Natural killer cell (primary cell): Measurements from ENCODE around the gene CMC1. TPM values are rescaled to one million over a fixed set of nuclear protein-coding genes. Genes with fewer than 3 reads are reported as not detected.

Source experiments
- ATAC-seq, 3 donors: fragments of 150-1000 bp in 2 of 3; fragments of 200-7000 bp in 1 of 3; cut with Tn5 transposase; 1 replicate in 1 of 3; 2 replicates in 2 of 3; pipeline ENCODE4 v1.10.0; 2021; ENCODE audit warnings: mild to moderate bottlenecking in 2 of 3, moderate library complexity in 2 of 3
- DNase-seq, 2 donors: peaks; one replicate each; pipeline versions ENCODE4 v3.0.0 to v3.0.0-alpha.2; 2013 to 2021; ENCODE audit warnings: mixed read lengths in 1 of 2
- H3K27ac ChIP-seq: one replicate; pipeline ENCODE4 v1.5.1; 2013; ENCODE audit warnings: mild to moderate bottlenecking, low read length
- H3K27me3 ChIP-seq: one replicate; pipeline ENCODE4 v1.6.1; 2013; ENCODE audit warnings: low read length; ENCODE audit not compliant: control insufficient read depth, insufficient read depth
- H3K36me3 ChIP-seq: one replicate; pipeline ENCODE4 v1.6.1; 2013; ENCODE audit warnings: low read length; ENCODE audit not compliant: control insufficient read depth, insufficient read depth
- H3K4me1 ChIP-seq: one replicate; pipeline ENCODE4 v1.6.1; 2013; ENCODE audit warnings: low read length; ENCODE audit not compliant: control insufficient read depth, insufficient read depth
- H3K4me3 ChIP-seq: one replicate; pipeline ENCODE4 v1.5.1; 2013; ENCODE audit warnings: low read length
- H3K9me3 ChIP-seq: one replicate; pipeline ENCODE4 v1.6.1; 2013; ENCODE audit warnings: low read length; ENCODE audit not compliant: control insufficient read depth, insufficient read depth
- H3K27ac Mint-ChIP-seq, 2 donors: one replicate each; pipeline ENCODE4 v1.8.0; 2022; ENCODE audit warnings: mild to moderate bottlenecking in 2 of 2, mixed read lengths in 2 of 2, moderate library complexity in 1 of 2
- H3K27me3 Mint-ChIP-seq, 2 donors: one replicate each; pipeline ENCODE4 v1.8.0; 2022; ENCODE audit warnings: low read depth in 2 of 2, mixed read lengths in 2 of 2
- H3K36me3 Mint-ChIP-seq: one replicate; pipeline ENCODE4 v1.8.0; 2022; ENCODE audit warnings: mixed read lengths
- H3K4me1 Mint-ChIP-seq, 2 donors: one replicate each; pipeline ENCODE4 v1.8.0; 2022; ENCODE audit warnings: mixed read lengths in 2 of 2
- H3K4me3 Mint-ChIP-seq: one replicate; pipeline ENCODE4 v1.8.0; 2022; ENCODE audit warnings: mild to moderate bottlenecking, moderate library complexity, mixed read lengths
- H3K9me3 Mint-ChIP-seq, 2 donors: one replicate each; pipeline ENCODE4 v1.8.0; 2022; ENCODE audit warnings: mixed read lengths in 2 of 2
- CTCF ChIP-seq: fragments of 200-600 bp; IDR thresholded peaks from one replicate; pipeline ENCODE4 v1.8.0; 2022; ENCODE audit warnings: antibody characterized with exemption
- WGBS: methylation state at CpG from one replicate; pipeline ENCODE4 v1.1.7; 2013; ENCODE audit warnings: missing lambda C conversion rate; ENCODE audit not compliant: insufficient coverage; 5-methylcytosine and 5-hydroxymethylcytosine counted together
- intact Hi-C: fragments of 100-400 bp; cut with micrococcal nuclease; formaldehyde crosslinking; loops from one replicate; pipeline ENCODE4 v1.14.2; 2022
- total RNA-seq, 4 donors: library from RNA; stranded (reverse); fragments of 120-200 nt in 1 of 4; gene quantifications; one replicate each; pipeline versions ENCODE4 v1.2.3 to v1.2.4, GENCODE V29; 2013 to 2022

The CMC1 gene
- total RNA-seq, 3 donors from 2014 or later (not counting 1 experiment from before 2014, with no cell fraction given): 122 to 157 (median 136) TPM

- Mint-ChIP-seq H3K4me3 (peak overlapping the region; percentile 73), H3K4me1 (peaks cover 39 to 47% of the 10 kb centered on the region in 2 donors), H3K9me3 (no peaks in the 10 kb centered on the region), H3K27ac (peak overlapping the region; percentile 79 to 89), H3K36me3 (peaks cover 11% of the 10 kb centered on the region), H3K27me3 (no peaks in the 10 kb centered on the region)
- intact Hi-C loops: loop anchor here (1.0 to 5.0 kb wide), 5 partner anchors 22 to 465 kb away; partner anchors contain the start of genes AZI2 and ZCWPW2
- Histone ChIP-seq H3K27me3 (no peaks in the 10 kb centered on the region), H3K9me3 (no peaks in the 10 kb centered on the region), H3K4me1 (no peaks in the 10 kb centered on the region), H3K36me3 (peaks cover 20% of the 10 kb centered on the region), H3K4me3 (no peak overlapping the region), H3K27ac (peak overlapping the region; percentile 49)
- peak; percentile 84 to 94 (median 93) for ATAC-seq
- peak in 1 of 2 donors; percentile 77 for DNase-seq
- 22% methylated on average over 2 of the region's 2 CpGs for WGBS
- no peak for TF ChIP-seq CTCF
These were observed 85.1 kb downstream of the CMC1 start for GRCh38 chr3:28326458-28326926.

- Mint-ChIP-seq H3K9me3 (no peaks in the 10 kb centered on the region), H3K4me1 (peaks cover 36 to 44% of the 10 kb centered on the region in 2 donors), H3K36me3 (peaks cover 8% of the 10 kb centered on the region), H3K27ac (peak overlapping the region; percentile 59 to 79), H3K27me3 (no peaks in the 10 kb centered on the region), H3K4me3 (peak overlapping the region; percentile 50)
- H3K9me3 ChIP-seq: no peaks in the 10 kb centered on the region
- intact Hi-C loops: loop anchor here (1.0 to 5.0 kb wide), 5 partner anchors 11 to 972 kb away; no protein-coding TSS in a partner anchor
- no peaks in the 10 kb centered on the region for H3K4me1 ChIP-seq
- WGBS: 40% methylated on average over 1 of the region's 4 CpGs
- H3K27me3 ChIP-seq: no peaks in the 10 kb centered on the region
- TF ChIP-seq CTCF: peak; percentile 90
- peak in 1 of 2 donors; percentile 74 for DNase-seq
- H3K27ac ChIP-seq: no peak overlapping the region
- peaks cover 11% of the 10 kb centered on the region for H3K36me3 ChIP-seq
- no peak overlapping the region for H3K4me3 ChIP-seq
- ATAC-seq: peak; percentile 30 to 58 (median 34)
These were observed 87.1 kb downstream of the CMC1 start for GRCh38 chr3:28328188-28329151.

GRCh38 chr3:28334552-28334951 lies 93.1 kb downstream of the CMC1 start:
- Mint-ChIP-seq H3K4me1 (peaks cover 0 to 6% of the 10 kb centered on the region in 2 donors), H3K9me3 (no peaks in the 10 kb centered on the region), H3K4me3 (no peak overlapping the region), H3K27me3 (no peaks in the 10 kb centered on the region), H3K36me3 (no peaks in the 10 kb centered on the region), H3K27ac (peak overlapping the region in 1 of 2 donors; percentile 45)
- no peak for DNase-seq
- H3K9me3 ChIP-seq: no peaks in the 10 kb centered on the region
- no peak overlapping the region for H3K4me3 ChIP-seq
- ATAC-seq: no peak
- intact Hi-C loops: loop anchor here (5.0 kb wide), 2 partner anchors 1022 to 1202 kb away; no protein-coding TSS in a partner anchor
- peaks cover 23% of the 10 kb centered on the region for H3K36me3 ChIP-seq
- peak; percentile 37 for TF ChIP-seq CTCF
- no peaks in the 10 kb centered on the region for H3K4me1 ChIP-seq
- H3K27me3 ChIP-seq: no peaks in the 10 kb centered on the region
- H3K27ac ChIP-seq: no peak overlapping the region
